GM19452 (cell line): ENCODE data around the gene CSRNP3.

ENCODE experiments used
- ATAC-seq: cut with Tn5 transposase; IDR thresholded peaks from one replicate; pipeline ENCODE4 v1.9.1; 2021; ENCODE audit not compliant: unreplicated experiment

The CSRNP3 gene

GRCh38 chr2:165536851-165537499 lies 67.5 kb downstream of the CSRNP3 start:
- no peak for ATAC-seq

- no peak for ATAC-seq
Observed at GRCh38 chr2:165539985-165540384, 70.5 kb downstream of the CSRNP3 start.

GRCh38 chr2:165544897-165545296 lies 75.4 kb downstream of the CSRNP3 start:
- peak; percentile 89 for ATAC-seq

GRCh38 chr2:165547900-165548299 lies 78.4 kb downstream of the CSRNP3 start:
- no peak for ATAC-seq

- no peak for ATAC-seq
Observed at GRCh38 chr2:165549619-165550018, 80.1 kb downstream of the CSRNP3 start.

GRCh38 chr2:165558832-165559231 lies 89.3 kb downstream of the CSRNP3 start:
- ATAC-seq = no peak

- ATAC-seq = no peak
Observed at GRCh38 chr2:165560377-165560988, 91.0 kb downstream of the CSRNP3 start.

- ATAC-seq = no peak
Observed at GRCh38 chr2:165561516-165561915, 92.0 kb downstream of the CSRNP3 start.

- ATAC-seq = no peak
Observed at GRCh38 chr2:165562233-165562632, 92.7 kb downstream of the CSRNP3 start.

- ATAC-seq = no peak
Observed at GRCh38 chr2:165563468-165564225, 94.1 kb downstream of the CSRNP3 start.

- ATAC-seq = no peak
Observed at GRCh38 chr2:165566008-165566407, 96.5 kb downstream of the CSRNP3 start.

GRCh38 chr2:165567273-165567672 lies 97.8 kb downstream of the CSRNP3 start:
- ATAC-seq = no peak

GRCh38 chr2:165568361-165568760 lies 98.9 kb downstream of the CSRNP3 start:
- ATAC-seq = no peak

- no peak for ATAC-seq
Observed at GRCh38 chr2:165571477-165571876, 102.0 kb downstream of the CSRNP3 start.

GRCh38 chr2:165572151-165572550 lies 102.7 kb downstream of the CSRNP3 start:
- ATAC-seq = no peak

GRCh38 chr2:165573534-165574461 lies 104.3 kb downstream of the CSRNP3 start:
- ATAC-seq = no peak

GRCh38 chr2:165575044-165575615 lies 105.6 kb downstream of the CSRNP3 start:
- ATAC-seq = no peak

- no peak for ATAC-seq
Observed at GRCh38 chr2:165576409-165577154, 107.1 kb downstream of the CSRNP3 start.

- no peak for ATAC-seq
Observed at GRCh38 chr2:165582409-165582808, 112.9 kb downstream of the CSRNP3 start.
